ENCODE data around the gene SYT2.

GRCh38 chr1:202728951-202729350 is 18.7 kb upstream of the SYT2 start:
- TF ChIP-seq CTCF (IDR thresholded peaks at IDR 0.05) (no peak), POLR2A (IDR thresholded peaks at IDR 0.05) (no peak)

Measured in Peyer's patch (tissue), 4 donors.